C4-2B (cell line): ENCODE results near the gene MUC5B.

Source experiments
- H3K27ac ChIP-seq: fragments of 450-650 bp; 2 replicates; pipeline ENCODE4 v1.5.1; 2017
- ZFX ChIP-seq: fragments of 450-650 bp; IDR thresholded peaks from 2 replicates; pipeline ENCODE4 v1.6.1; 2017
- TF ChIP-seq, protein P1 (sequence below): fragments of 450-650 bp; conservative IDR thresholded peaks from 2 replicates; pipeline ENCODE4 v1.5.1; 2017; ENCODE audit warnings: mild to moderate bottlenecking

Gene MUC5B

DNA sequence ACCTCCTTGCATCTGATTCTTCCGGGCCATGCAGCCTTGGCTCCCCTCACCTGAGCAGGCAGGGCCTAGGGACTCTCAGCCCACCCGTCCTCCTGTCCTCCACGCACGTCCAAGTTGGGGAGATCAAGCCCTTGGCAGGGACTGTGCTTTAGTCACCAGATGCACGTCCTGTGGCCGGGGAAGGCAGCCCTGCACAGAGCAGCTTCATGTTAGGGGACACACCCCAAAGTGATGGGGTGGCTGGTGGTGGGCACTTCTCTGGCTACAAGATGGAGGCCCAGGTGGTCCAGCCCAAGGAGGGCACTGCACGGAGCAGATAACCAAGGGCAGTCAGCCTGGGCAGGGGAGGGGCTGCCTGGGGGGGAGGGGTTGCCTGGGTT lies 1.2 kb downstream of the MUC5B start:
- TF ChIP-seq, protein P1, sequence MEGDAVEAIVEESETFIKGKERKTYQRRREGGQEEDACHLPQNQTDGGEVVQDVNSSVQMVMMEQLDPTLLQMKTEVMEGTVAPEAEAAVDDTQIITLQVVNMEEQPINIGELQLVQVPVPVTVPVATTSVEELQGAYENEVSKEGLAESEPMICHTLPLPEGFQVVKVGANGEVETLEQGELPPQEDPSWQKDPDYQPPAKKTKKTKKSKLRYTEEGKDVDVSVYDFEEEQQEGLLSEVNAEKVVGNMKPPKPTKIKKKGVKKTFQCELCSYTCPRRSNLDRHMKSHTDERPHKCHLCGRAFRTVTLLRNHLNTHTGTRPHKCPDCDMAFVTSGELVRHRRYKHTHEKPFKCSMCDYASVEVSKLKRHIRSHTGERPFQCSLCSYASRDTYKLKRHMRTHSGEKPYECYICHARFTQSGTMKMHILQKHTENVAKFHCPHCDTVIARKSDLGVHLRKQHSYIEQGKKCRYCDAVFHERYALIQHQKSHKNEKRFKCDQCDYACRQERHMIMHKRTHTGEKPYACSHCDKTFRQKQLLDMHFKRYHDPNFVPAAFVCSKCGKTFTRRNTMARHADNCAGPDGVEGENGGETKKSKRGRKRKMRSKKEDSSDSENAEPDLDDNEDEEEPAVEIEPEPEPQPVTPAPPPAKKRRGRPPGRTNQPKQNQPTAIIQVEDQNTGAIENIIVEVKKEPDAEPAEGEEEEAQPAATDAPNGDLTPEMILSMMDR = no peak
- no peak for TF ChIP-seq ZFX
- no peak overlapping the region for H3K27ac ChIP-seq

DNA sequence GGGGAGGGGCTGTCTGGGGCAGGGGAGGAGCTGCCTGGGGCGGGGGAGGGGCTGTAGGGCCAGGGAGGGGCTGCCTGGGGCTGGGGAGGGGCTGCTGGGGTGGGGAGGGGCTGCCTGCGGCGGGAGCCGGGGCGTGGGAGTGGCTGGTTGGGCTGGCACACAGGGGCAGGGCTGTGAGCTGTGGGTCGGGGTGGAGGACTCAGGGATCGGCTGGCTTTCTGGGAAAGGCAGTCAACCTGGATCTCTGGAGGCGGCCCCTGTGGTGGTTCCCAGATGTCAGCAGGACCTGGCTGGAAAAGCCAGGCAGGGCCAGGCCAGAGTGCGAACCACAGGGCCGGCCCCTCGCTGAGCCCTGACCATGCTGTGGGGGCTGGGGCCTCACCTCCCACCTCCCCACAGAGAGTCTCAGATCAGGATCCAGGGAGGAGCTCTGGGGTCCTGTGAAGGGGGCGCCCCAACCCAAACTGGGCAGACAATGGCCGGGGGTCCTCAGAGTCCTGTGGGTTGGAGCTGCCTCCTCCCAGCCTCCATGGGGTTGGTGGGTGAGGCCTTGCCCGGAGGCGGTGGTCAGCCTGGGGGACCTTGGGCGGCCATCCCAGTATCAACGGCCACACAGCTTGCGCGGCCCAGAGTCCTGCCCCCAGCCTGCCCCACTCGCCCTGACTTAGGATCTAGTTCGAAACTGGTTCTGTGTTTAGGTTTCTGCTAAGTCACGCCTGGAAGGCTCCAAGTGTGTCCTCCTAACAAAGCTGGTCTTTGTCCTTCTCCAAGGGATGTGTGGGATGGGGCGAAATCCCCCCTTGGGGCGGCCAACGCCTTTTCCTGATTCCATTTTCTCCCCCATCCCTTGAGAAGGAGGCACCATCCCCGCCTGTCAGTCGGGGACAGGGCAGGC lies 1.9 kb downstream of the MUC5B start:
- no peak overlapping the region for H3K27ac ChIP-seq
- no peak for TF ChIP-seq ZFX
- TF ChIP-seq, protein P1 = no peak

DNA sequence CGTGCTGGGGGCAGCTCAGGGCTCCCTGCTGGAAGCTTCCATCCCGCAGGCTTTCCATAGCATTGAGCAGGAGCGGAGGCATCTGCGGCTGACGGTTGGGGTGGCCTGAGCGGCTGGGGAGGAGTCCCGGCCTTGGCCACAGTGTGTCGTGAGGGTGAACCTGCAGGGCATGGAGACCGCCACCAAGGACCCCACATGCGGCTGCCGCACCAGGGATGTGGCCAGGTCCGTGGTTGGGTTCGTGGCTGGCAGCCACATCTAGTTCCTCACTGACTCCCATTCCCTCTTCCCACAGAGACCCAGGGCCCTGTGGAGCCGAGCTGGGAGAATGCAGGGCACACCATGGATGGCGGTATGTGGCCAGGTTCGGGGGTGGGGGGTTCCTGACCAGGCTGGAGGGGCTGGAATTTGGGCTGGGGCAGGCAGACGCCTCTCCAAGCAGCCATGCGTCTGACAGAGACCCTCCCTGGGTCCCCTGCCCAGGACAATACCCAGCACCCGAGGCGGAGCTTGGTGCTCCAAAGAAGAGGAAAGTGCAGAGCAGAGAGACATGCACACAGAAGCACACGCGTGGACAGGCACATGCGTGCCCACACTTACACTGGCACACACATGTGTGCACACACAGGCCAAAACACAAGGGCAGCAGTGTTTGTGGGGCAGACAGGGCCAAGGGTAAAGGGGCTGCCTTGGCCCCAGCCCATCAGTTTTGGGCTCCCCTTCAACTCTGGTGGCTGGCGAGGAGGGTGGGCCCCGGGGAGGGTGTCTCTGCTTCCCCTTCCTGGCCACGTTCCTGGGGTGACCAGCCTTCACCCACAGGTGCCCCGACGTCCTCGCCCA lies 2.7 kb downstream of the MUC5B start:
- TF ChIP-seq, protein P1 = no peak
- no peak for TF ChIP-seq ZFX
- H3K27ac ChIP-seq = no peak overlapping the region

DNA sequence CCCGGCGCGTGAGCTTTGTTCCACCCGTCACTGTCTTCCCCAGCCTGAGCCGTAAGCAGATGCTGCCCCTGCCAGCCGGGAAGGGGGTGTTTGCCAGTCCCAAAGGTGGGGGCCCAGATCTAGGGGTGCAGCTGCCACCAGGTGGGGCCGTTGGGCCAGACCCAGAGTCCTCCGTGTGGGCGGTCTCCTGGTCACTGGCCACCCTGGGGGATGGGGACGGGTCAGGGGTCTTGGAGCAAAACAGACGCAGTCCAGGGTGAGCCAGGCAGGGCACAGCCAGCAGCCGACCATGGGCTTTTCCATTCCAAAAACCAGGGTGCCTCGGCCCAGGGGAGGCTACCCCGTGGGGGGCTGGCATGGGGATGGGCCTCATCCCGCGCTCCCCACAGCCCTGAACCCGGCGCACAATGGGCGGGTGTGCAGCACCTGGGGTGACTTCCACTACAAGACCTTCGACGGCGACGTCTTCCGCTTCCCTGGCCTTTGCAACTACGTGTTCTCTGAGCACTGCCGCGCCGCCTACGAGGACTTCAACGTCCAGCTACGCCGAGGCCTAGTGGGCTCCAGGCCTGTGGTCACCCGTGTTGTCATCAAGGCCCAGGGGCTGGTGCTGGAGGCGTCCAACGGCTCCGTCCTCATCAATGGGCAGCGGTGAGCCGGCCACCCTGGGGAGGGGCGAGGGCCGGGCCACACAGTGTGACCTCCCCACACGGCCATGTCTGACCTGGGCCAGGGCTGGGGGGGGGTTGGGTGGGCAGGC lies 3.5 kb downstream of the MUC5B start:
- no peak overlapping the region for H3K27ac ChIP-seq
- no peak for TF ChIP-seq ZFX
- TF ChIP-seq, protein P1 = no peak

DNA sequence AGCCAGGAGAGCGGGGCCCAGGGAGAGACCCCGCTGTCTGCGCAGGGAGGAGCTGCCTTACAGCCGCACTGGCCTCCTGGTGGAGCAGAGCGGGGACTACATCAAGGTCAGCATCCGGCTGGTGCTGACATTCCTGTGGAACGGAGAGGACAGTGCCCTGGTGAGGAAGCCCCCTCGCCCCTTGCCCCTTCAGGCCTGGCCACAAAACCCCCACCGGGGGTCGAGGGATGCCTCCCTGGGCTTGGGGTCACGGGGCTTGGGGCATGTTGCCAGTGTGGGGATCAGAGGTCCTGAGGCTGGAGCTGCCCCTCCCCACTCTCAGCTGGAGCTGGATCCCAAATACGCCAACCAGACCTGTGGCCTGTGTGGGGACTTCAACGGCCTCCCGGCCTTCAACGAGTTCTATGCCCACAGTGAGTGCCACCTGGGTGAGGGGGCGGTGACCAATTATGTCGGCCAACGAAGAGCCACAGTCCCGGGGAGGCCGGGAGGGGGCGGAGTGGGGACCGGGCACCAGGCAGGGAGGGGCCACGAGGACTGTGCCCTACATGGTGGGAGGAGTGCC lies 4.2 kb downstream of the MUC5B start:
- no peak for TF ChIP-seq ZFX
- TF ChIP-seq, protein P1 = no peak; the same call in 1 of the 2 replicates
- no peak overlapping the region for H3K27ac ChIP-seq

DNA sequence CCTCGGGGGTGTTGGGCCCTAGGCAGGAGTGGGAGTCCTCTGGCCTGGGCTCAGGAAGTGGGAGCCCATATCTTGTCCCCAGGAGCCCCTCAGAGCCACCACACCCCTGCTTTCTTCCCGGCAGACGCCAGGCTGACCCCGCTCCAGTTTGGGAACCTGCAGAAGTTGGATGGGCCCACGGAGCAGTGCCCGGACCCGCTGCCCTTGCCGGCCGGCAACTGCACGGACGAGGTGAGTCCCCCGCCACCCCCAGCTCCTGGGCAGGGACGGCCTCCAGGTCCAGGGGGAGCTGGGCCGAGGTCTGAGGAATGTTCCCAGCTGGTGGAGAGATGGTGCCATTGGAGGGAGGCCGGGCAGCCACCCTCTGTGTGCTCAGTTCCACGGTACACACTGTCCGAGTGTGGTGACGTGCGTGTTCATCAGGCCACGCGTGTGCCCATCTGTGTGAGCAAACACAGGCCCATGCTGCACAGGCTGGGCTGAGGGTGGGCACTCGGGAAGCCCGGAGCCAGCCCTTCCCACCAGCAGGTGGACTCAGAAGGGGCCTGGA lies 4.8 kb downstream of the MUC5B start:
- no peak overlapping the region for H3K27ac ChIP-seq
- TF ChIP-seq, protein P1 = no peak
- TF ChIP-seq ZFX = no peak
